GM18502 (cell line): ENCODE data around the gene ALDH16A1.
A peak's percentile ranks its signal among the peaks of the same experiment; 100 is the strongest.

Experiments used
- ATAC-seq: cut with Tn5 transposase; IDR thresholded peaks from one replicate; pipeline ENCODE4 v1.9.1; 2021; ENCODE audit warnings: mild to moderate bottlenecking; ENCODE audit not compliant: unreplicated experiment, poor library complexity

The ALDH16A1 gene

GRCh38 chr19:49486710-49487276 lies 33.8 kb downstream of the ALDH16A1 start:
- ATAC-seq: no peak

DNA sequence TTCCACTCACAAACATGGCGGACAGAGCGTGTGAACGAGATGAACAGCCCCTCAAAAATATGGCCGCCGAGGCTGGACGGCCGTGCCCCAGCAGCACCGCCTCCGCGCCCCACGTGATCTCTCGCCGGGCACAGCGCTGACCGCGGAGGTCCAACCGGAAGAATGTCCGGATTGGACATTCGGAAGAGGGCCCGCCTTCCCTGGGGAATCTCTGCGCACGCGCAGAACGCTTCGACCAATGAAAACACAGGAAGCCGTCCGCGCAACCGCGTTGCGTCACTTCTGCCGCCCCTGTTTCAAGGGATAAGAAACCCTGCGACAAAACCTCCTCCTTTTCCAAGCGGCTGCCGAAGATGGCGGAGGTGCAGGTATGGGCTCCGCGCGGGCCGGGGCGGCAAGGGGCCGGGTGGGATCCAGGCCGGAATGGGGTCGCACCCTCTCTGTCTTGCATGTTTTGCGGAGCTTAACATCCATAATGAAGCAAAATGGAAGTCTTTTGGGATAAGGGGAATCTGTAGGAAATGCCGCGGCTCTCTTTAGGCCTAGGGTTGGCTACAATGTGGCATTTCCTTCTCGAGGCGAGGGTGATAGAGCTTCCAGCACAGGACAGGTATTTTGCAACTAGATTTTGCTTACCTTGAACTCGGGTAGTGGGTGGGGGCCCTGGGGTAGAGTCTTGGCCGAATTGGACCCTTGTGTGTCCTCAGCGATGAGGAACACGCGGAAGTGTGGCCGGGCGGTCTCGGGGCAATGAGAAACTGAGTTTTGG lies 34.4 kb downstream of the ALDH16A1 start, which contains the start of gene RPL13A:
RPL13A (plus strand) TSS at position 332 of the 769 bp plus-strand sequence; CDS start at position 354, 22 bp downstream.
- ATAC-seq: peak; percentile 87

DNA sequence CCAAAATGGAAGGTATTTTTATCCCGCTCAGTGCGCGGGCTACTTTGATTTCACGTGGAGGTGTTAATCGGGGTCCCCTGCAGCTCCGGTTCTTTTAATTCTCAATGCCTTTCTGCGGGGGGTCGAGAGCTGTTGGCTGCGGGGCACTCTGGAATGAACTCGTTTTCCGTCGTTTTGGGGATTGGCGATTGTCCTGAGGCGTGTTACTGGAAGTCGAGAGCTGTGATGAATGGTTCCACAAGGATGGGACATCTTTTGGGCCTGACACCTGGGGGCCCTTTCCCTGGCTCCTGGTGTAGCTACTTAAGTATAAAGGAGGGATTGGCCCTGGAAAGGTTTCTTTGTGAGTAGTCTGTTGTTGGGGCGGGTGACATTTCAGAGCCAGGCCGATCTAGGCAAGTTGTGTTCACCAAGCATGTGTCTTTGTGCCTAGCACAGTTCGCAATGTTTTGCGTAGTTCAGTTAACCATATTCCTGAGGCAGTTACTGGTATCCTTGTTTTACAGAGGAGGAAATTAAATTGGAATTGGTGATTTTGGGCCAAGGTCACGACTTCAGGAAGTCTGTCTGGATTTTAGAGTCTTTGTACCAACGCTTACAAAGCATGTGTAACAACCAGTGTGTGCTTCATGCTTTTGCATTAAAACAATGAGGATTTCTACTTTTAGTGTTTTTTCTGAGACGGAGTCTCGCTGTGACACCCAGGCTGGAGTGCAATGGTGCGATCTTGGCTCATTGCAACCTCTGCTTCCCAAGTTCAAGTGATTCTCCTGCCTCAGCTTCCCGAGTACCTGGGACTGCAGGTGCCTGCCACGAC lies 35.2 kb downstream of the ALDH16A1 start:
- ATAC-seq: no peak

- no peak for ATAC-seq
Measured at GRCh38 chr19:49488863-49489537, 36.0 kb downstream of the ALDH16A1 start.

GRCh38 chr19:49489601-49490167 lies 36.7 kb downstream of the ALDH16A1 start:
- ATAC-seq: no peak

GRCh38 chr19:49490287-49491029 lies 37.4 kb downstream of the ALDH16A1 start:
- ATAC-seq: no peak

DNA sequence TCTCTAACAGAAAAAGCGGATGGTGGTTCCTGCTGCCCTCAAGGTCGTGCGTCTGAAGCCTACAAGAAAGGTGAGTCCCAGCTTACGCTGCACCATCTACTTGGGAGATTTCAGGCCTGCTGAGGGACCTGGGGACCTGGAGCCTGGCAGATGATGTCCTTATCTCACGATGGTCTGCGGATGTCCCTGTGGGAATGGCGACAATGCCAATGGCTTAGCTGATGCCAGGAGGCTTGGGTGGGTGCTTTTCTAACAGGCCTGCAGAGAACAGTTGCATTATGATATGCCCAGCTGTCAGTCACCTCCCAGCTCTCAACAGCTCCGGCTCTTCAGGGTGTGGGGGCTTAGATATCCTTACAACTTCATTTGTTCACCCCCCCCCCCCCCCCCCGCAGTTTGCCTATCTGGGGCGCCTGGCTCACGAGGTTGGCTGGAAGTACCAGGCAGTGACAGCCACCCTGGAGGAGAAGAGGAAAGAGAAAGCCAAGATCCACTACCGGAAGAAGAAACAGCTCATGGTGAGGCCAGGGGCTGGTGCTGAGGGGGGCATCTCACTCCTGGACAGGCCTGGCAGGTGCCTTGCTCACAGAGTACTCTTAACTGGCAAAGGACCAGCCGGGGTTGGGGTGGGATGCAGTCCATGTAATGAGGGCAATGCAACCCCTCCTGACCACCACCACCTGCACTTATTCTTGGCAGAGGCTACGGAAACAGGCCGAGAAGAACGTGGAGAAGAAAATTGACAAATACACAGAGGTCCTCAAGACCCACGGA lies 38.2 kb downstream of the ALDH16A1 start:
- ATAC-seq: no peak

DNA sequence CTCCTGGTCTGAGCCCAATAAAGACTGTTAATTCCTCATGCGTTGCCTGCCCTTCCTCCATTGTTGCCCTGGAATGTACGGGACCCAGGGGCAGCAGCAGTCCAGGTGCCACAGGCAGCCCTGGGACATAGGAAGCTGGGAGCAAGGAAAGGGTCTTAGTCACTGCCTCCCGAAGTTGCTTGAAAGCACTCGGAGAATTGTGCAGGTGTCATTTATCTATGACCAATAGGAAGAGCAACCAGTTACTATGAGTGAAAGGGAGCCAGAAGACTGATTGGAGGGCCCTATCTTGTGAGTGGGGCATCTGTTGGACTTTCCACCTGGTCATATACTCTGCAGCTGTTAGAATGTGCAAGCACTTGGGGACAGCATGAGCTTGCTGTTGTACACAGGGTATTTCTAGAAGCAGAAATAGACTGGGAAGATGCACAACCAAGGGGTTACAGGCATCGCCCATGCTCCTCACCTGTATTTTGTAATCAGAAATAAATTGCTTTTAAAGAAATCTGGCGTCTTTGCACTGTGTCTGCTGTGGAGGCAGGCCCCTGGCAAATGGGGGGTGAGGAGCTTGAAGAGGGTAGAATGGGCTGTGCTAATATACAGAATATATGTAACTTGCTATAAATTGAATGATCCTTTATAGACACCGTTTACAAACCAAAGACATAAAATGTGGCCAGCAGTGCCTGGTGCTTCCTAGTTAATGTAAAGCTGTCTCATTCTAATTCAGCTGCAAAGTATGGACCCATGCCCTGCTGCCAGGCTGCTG lies 39.0 kb downstream of the ALDH16A1 start:
- no peak for ATAC-seq

GRCh38 chr19:49492573-49493405 lies 39.8 kb downstream of the ALDH16A1 start:
- ATAC-seq: no peak

DNA sequence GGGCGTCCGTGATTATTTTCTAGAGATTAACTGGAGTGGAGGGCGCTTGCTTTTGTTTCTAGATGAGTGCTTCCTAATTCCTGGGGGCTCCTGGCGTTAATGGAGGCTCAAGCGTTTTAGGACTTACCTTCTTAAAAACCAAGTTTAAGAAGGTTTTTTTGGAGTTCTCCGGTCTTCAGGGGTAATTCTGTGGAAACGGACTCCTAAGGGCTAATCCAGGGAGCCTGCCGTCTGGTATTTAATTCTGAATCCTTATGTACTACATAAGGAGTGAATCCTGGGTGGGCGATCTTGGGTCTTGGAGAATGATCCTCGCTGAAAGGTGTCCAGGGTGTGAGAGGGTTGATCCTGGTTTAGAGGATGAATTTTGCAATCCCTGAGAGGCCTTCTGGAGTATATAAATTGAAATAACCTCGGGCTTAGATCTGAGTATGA lies 43.6 kb downstream of the ALDH16A1 start:
- ATAC-seq: no peak

DNA sequence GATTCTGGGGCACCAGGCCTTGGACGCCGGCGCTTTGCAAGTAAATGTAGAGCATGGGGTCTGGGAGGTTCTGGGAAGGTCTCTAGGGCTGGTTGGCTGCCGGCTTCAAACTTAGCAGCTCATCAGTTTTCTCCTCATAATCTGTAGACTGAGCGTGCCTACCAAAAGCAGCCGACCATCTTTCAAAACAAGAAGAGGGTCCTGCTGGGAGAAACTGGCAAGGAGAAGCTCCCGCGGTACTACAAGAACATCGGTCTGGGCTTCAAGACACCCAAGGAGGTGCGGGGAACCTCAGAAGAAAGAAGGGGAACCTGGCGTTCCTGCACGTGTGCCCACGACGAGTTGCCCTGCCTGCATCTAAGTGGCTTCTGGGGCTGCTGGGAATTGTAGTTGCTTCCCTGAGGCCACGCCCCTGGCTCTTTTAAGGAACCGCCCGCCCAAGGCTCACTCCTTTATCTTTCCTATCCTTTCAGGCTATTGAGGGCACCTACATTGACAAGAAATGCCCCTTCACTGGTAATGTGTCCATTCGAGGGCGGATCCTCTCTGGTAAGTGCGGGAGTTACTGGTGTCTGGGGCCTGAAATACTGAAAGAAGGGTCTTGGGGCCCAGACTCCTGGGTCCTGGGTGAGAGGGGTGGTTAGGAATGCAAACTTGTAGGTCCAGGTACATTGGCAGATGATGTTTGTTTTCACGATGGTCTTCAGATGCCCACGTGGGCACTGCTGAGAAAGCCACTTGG lies 44.2 kb downstream of the ALDH16A1 start:
- ATAC-seq: no peak

GRCh38 chr19:49497789-49498103 lies 44.7 kb downstream of the ALDH16A1 start:
- no peak for ATAC-seq

GRCh38 chr19:49498475-49498874 lies 45.5 kb downstream of the ALDH16A1 start:
- no peak for ATAC-seq

DNA sequence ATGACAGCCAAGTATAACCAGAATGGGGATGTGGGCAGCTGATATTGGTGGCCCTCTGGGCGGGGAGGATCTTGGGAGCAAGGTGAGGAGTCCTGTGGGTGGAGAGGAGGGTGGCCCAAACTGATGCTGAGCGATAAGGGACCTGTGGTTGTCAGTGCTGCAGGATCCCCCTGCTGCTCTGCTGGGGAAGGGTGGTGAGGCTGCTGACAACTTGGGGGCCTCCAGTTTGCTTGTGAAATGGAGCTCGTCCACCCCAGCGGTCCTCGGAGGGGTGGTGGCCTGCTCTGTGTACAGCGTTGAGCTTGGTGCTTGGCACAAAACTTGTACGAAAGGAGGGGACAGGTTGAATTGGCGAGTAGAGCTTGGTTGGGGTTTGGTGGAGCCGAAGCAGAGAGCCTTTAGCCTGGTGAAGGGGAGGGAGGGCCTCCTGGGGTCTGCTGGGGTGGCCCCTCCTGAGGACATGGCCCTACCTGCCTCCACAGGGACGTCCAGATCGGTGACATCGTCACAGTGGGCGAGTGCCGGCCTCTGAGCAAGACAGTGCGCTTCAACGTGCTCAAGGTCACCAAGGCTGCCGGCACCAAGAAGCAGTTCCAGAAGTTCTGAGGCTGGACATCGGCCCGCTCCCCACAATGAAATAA lies 46.1 kb downstream of the ALDH16A1 start:
- no peak for ATAC-seq

- no peak for ATAC-seq
Measured at GRCh38 chr19:49502866-49503581, 50.0 kb downstream of the ALDH16A1 start.

- no peak for ATAC-seq
Measured at GRCh38 chr19:49503582-49503962, 50.5 kb downstream of the ALDH16A1 start.
